ENCODE results near the gene LILRB3.

Gene LILRB3

DNA sequence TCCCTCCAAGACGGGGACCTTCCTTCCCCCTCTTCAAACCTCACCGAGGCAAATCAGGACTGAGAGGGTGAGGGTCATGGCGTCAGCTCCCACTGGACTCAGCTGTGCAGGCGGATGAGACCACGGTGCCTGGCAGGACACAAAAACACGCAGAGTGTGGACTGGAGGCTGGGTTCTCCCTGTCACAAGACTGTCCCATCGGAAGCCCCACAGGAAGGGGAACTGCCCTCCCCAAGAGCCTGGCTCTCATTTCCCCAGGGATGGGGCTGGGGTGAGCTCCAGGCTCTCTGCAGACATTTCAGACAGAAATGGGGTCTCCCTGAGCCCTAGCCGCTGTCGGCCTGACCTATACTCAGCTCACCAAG, 34.3 kb upstream of the LILRB3 start, which contains the start of gene LILRB5:
TSS of gene LILRB5 (minus strand) at position 158 of the 365 bp plus-strand sequence. CDS start at position 78, 80 bp downstream.
- no peak within 1 kb of the TSS for H3K4me3 ChIP-seq (ENCODE audit: low read length)
- DNase-seq (ENCODE audit: low read depth): no peak
- TF ChIP-seq, protein P1, sequence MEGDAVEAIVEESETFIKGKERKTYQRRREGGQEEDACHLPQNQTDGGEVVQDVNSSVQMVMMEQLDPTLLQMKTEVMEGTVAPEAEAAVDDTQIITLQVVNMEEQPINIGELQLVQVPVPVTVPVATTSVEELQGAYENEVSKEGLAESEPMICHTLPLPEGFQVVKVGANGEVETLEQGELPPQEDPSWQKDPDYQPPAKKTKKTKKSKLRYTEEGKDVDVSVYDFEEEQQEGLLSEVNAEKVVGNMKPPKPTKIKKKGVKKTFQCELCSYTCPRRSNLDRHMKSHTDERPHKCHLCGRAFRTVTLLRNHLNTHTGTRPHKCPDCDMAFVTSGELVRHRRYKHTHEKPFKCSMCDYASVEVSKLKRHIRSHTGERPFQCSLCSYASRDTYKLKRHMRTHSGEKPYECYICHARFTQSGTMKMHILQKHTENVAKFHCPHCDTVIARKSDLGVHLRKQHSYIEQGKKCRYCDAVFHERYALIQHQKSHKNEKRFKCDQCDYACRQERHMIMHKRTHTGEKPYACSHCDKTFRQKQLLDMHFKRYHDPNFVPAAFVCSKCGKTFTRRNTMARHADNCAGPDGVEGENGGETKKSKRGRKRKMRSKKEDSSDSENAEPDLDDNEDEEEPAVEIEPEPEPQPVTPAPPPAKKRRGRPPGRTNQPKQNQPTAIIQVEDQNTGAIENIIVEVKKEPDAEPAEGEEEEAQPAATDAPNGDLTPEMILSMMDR (IDR thresholded peaks at IDR 0.05; ENCODE audit: insufficient read depth, low read depth, low read length, missing control alignments): no peak

DNA sequence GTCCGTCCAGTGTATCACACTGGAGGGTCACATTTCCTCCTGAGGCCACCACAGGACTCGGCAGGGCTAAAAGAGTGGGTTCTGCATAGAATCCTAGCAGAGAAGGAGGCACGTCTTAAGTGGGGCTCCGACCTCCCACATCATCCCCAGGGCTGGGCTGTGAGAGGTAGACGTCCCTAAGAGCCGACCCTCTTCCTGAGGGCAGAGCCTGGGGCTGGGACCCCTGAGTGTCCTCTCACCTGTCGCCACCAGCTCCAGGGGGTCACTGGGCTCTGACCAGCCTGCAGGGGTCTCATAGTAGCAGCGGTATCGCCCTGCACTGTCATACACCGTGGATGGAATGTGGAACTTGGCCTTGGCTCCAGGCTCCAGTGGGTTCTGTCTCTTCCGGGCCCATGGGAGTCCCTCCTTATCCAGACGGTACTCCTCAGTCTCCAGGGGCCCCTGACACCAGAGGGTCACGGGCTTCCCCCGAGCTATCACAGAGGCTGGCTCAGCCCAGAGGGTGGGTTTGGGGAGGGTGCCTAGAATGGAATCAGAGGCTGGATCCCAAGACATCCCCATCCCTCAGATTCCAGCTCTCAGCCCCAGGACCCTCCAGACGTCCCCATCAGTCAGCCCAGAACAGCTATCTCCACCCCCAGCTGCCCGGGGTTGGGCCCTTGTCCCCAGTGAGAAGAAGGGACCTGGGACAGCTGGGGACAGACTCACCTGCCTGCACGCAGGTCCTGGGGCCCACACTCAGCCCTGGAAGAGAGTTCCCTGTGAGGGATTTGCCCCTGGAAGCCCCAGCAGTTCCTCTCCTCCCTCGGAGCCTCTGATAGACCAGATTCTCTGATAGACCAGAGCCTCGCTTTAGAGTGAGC, 33.7 kb upstream of the LILRB3 start:
- TF ChIP-seq, protein P1 (IDR thresholded peaks at IDR 0.05; ENCODE audit: insufficient read depth, low read depth, low read length, missing control alignments): no peak
- DNase-seq (ENCODE audit: low read depth): no peak
- H3K4me3 ChIP-seq (ENCODE audit: low read length): no peak overlapping the region

- TF ChIP-seq, protein P1 (IDR thresholded peaks at IDR 0.05; ENCODE audit: insufficient read depth, low read depth, low read length, missing control alignments): no peak
- no peak overlapping the region for H3K4me3 ChIP-seq (ENCODE audit: low read length)
- DNase-seq (ENCODE audit: low read depth): no peak
These were observed 32.4 kb upstream of the LILRB3 start for GRCh38 chr19:54255105-54255775.

GRCh38 chr19:54254195-54254906, 31.5 kb upstream of the LILRB3 start:
- no peak overlapping the region for H3K4me3 ChIP-seq (ENCODE audit: low read length)
- no peak for DNase-seq (ENCODE audit: low read depth)
- TF ChIP-seq, protein P1 (IDR thresholded peaks at IDR 0.05; ENCODE audit: insufficient read depth, low read depth, low read length, missing control alignments): no peak

DNA sequence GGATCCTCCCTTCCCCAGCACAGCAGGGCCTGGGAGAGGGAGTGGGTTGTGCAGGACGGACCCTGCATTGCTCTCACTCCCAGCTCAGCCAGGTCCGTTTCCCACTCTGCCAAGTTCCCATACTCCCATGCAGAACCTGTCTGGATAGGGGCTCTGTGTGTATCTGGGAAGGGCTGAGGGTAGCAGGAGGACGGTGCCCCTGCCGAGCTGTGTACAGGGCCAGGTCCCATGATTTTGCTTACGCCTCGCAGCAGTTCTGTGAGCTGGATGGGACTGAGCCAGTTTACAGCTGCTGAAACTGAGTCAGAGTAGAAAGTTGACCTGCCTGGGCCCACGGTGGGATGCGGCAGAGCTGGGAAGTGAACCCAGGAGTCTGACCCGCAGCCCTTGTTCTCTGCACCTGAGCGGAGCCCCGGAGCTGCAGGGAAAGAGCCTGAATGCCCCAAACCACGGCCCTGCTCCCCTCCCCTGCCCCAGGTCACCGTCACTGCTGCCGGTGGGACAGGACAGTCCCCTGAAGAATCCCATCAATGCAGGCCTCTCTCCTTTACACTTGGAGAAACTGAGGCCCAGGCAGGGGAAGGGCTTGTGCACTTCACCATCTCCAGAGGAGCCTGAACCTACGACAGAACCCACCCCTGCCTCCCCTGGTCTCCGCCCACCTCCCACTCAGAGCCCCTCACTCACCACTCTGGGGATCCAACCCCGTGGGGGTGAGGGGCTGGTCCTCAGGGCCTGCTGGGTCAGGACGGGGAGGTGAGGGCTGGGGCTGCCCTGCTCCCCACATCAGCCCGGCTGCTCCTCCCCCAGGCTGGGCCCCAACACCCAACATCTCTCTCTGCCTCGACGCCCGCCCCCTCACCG, 30.8 kb upstream of the LILRB3 start:
- no peak overlapping the region for H3K4me3 ChIP-seq (ENCODE audit: low read length)
- TF ChIP-seq, protein P1 (IDR thresholded peaks at IDR 0.05; ENCODE audit: insufficient read depth, low read depth, low read length, missing control alignments): no peak
- no peak for DNase-seq (ENCODE audit: low read depth)

DNA sequence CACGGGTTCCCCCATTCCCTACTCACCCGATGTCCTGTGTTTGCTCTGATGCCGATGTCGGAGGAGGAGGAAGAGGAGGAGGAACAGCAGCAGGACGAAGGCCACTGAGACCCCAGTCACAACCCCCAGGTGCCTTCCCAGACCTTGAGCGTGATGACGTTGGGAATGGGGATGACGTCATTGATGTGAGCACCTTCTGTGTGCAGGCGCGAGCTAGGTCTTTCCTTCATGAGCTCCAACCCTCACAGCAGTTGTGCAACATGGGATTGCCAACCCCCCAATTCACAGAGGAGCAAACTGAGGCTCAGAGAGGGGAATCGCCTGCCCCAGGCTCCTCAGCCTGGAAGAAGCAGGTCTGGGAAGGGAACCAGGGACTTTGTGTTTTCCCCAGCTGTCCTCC, 30.0 kb upstream of the LILRB3 start:
- TF ChIP-seq, protein P1 (IDR thresholded peaks at IDR 0.05; ENCODE audit: insufficient read depth, low read depth, low read length, missing control alignments): no peak
- no peak overlapping the region for H3K4me3 ChIP-seq (ENCODE audit: low read length)
- DNase-seq (ENCODE audit: low read depth): no peak
